Measurements from ENCODE around the gene TFEB. TPM values are rescaled to one million over a fixed set of nuclear protein-coding genes. Genes with fewer than 3 reads are reported as not detected.

Gene TFEB
- total RNA-seq, 1 experiment from 2014 or later: 7.3 TPM

DNA sequence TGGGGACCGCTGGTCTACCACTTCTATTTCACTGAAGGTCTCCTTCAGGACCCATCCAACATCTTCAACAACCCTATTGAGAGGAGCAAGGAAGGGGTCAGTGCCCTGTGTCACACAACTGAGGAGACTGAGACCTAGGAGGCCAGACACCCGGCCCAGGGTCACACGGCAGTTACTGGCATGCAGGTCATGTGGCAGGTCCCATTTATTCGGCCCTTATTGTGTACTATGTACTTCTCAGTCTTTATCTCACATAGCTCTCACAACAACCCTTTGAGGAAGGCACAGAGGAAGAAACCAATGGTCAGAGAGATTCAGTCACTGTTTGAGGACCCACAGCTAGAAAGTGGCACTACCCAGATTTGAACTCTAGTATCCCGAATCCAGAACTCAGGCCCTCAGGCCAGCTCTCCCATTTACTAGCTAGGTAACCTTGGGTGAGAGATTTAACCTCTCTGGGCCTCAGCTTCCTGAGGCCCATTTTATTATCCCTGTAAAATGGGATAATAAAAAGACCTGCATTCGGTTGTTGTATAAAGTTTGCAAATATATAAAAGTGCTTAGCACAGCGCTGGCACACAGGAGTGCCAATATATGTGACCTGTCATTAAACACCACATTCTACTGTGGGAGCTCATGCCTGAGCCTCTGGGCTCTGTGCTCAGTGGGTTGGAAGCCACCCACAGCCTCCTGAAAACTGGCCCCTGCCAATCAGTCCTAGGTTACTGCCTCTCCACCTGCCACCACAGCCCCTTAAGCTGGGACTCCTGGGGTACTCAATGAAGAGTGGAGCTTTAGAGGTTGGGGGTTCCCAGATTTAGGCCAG lies 15.8 kb downstream of the TFEB start:
- TF ChIP-seq, protein P1, sequence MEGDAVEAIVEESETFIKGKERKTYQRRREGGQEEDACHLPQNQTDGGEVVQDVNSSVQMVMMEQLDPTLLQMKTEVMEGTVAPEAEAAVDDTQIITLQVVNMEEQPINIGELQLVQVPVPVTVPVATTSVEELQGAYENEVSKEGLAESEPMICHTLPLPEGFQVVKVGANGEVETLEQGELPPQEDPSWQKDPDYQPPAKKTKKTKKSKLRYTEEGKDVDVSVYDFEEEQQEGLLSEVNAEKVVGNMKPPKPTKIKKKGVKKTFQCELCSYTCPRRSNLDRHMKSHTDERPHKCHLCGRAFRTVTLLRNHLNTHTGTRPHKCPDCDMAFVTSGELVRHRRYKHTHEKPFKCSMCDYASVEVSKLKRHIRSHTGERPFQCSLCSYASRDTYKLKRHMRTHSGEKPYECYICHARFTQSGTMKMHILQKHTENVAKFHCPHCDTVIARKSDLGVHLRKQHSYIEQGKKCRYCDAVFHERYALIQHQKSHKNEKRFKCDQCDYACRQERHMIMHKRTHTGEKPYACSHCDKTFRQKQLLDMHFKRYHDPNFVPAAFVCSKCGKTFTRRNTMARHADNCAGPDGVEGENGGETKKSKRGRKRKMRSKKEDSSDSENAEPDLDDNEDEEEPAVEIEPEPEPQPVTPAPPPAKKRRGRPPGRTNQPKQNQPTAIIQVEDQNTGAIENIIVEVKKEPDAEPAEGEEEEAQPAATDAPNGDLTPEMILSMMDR (conservative IDR thresholded peaks at IDR 0.05): no peak
- no peak for TF ChIP-seq EZH2 (IDR thresholded peaks at IDR 0.05; ENCODE audit: low read depth)
- no peak overlapping the region for H3K27ac ChIP-seq
- H3K27me3 ChIP-seq (ENCODE audit: insufficient read depth, low read depth): no peaks in the 10 kb centered on the region
- H3F3A ChIP-seq (ENCODE audit: insufficient read depth, low read depth): peaks cover 7% of the 10 kb centered on the region; the same call in 1 of the 2 replicates
- H3K4me3 ChIP-seq: no peak overlapping the region
- BruUV-seq (replicated peaks): no TSS peak
- no peaks in the 10 kb centered on the region for H3K79me2 ChIP-seq (ENCODE audit: low read depth)
- H3K4me1 ChIP-seq (replicated peaks; ENCODE audit: insufficient read depth): peaks cover 20% of the 10 kb centered on the region
- H4K20me1 ChIP-seq (ENCODE audit: insufficient read depth): no peaks in the 10 kb centered on the region
- intact Hi-C loops (cut with micrococcal nuclease; ENCODE audit: unreplicated experiment): no loop called here
- H3K9me3 ChIP-seq (ENCODE audit: insufficient read depth, low read depth): no peaks in the 10 kb centered on the region
- CTCF ChIA-PET: interaction anchor here (0.7 kb wide), 1 partner anchor 115 kb away, joined by 3 read pairs; no protein-coding TSS in a partner anchor
- DNase-seq: no peak
- no peaks in the 10 kb centered on the region for H3K9me2 ChIP-seq (ENCODE audit: insufficient read depth)
- H3K4me2 ChIP-seq: no peak overlapping the region
- no peak overlapping the region for H2AFZ ChIP-seq
- POLR2A ChIA-PET (ENCODE audit: unreplicated experiment): no interaction called here
- no peaks in the 10 kb centered on the region for H3K36me3 ChIP-seq (ENCODE audit: low read depth)

DNA sequence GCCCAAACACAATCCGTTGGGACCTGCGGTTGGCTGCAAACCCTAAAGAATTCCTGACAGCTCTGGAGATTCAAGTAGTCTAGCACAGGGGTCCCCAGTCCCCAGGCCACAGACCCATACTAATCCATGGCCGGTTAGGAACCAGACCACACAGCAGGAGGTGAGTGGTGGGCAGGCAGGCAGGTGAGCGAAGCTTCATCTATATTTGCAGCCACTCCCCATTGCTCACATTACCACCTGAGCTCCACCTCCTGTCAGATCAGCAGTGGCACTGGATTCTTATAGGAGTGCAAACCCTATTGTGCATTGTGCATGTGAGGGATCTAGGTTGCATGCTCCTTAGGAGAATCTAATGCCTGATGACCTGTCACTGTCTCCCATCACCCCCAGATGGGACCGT lies 16.6 kb downstream of the TFEB start:
- H2AFZ ChIP-seq: no peak overlapping the region
- H3K4me3 ChIP-seq: no peak overlapping the region
- intact Hi-C loops (cut with micrococcal nuclease; ENCODE audit: unreplicated experiment): no loop called here
- no TSS peak for BruUV-seq (replicated peaks)
- H3K79me2 ChIP-seq (ENCODE audit: low read depth): no peaks in the 10 kb centered on the region
- H4K20me1 ChIP-seq (ENCODE audit: insufficient read depth): no peaks in the 10 kb centered on the region
- H3K4me2 ChIP-seq: no peak overlapping the region
- H3F3A ChIP-seq (ENCODE audit: insufficient read depth, low read depth): peaks cover 15% of the 10 kb centered on the region
- no peaks in the 10 kb centered on the region for H3K9me3 ChIP-seq (ENCODE audit: insufficient read depth, low read depth)
- no peak overlapping the region for H3K27ac ChIP-seq
- POLR2A ChIA-PET (ENCODE audit: unreplicated experiment): no interaction called here
- no peaks in the 10 kb centered on the region for H3K9me2 ChIP-seq (ENCODE audit: insufficient read depth)
- no peaks in the 10 kb centered on the region for H3K27me3 ChIP-seq (ENCODE audit: insufficient read depth, low read depth)
- peaks cover 24% of the 10 kb centered on the region for H3K4me1 ChIP-seq (replicated peaks; ENCODE audit: insufficient read depth)
- no peak for TF ChIP-seq EZH2 (IDR thresholded peaks at IDR 0.05; ENCODE audit: low read depth)
- TF ChIP-seq, protein P1 (conservative IDR thresholded peaks at IDR 0.05): no peak
- H3K36me3 ChIP-seq (ENCODE audit: low read depth): no peaks in the 10 kb centered on the region
- CTCF ChIA-PET: no interaction called here
- DNase-seq: no peak

DNA sequence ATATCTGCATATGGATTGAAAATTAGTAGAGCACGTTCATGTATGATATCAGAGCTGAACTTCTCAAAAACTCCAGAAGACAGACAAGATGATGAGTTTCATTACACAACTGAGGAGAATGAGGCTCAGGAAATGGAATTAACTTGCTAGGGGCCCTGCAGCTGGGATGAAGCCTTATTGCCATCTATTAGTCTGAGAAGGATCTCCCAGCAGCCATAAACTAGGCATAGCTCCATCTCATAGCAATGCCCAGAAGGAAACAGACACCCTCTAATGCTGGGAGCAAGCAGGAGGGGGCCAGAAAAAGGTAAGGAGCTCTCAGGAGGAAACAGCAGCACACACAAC lies 18.0 kb downstream of the TFEB start:
- Histone ChIP-seq H3K27me3 (ENCODE audit: insufficient read depth, low read depth) (no peaks in the 10 kb centered on the region), H3K9me2 (ENCODE audit: insufficient read depth) (no peaks in the 10 kb centered on the region), H3K27ac (no peak overlapping the region), H3K9me3 (ENCODE audit: insufficient read depth, low read depth) (no peaks in the 10 kb centered on the region), H2AFZ (no peak overlapping the region), H3K79me2 (ENCODE audit: low read depth) (no peaks in the 10 kb centered on the region), H3K4me2 (no peak overlapping the region), H4K20me1 (ENCODE audit: insufficient read depth) (no peaks in the 10 kb centered on the region), H3F3A (ENCODE audit: insufficient read depth, low read depth) (peaks cover 22% of the 10 kb centered on the region), H3K4me1 (replicated peaks; ENCODE audit: insufficient read depth) (peaks cover 26% of the 10 kb centered on the region), H3K36me3 (ENCODE audit: low read depth) (no peaks in the 10 kb centered on the region), H3K4me3 (no peak overlapping the region)
- intact Hi-C loops (cut with micrococcal nuclease; ENCODE audit: unreplicated experiment): no loop called here
- DNase-seq: no peak
- ChIA-PET CTCF (no interaction called here), POLR2A (ENCODE audit: unreplicated experiment) (interaction anchor here (0.6 kb wide), 1 partner anchor 16 kb away, joined by 3 read pairs; no protein-coding TSS in a partner anchor)
- BruUV-seq (replicated peaks): no TSS peak
- no peak for TF ChIP-seq EZH2 (IDR thresholded peaks at IDR 0.05; ENCODE audit: low read depth)
- TF ChIP-seq, protein P1 (conservative IDR thresholded peaks at IDR 0.05): no peak
